Suprapubic skin (tissue), 4 donors: ENCODE data around the gene C12orf43.

Experiments
- EP300 ChIP-seq: sonication (generic); formaldehyde crosslinking; IDR thresholded peaks from one replicate; pipeline ENCODE4 v1.6.1; 2017; ENCODE audit warnings: antibody characterized with exemption
- POLR2A ChIP-seq, 2 donors: fragments of 450-650 bp; IDR thresholded peaks; one replicate each; pipeline ENCODE4 v1.6.1; 2017; ENCODE audit warnings: antibody characterized with exemption in 2 of 2, mild to moderate bottlenecking in 2 of 2, moderate library complexity in 2 of 2
- POLR2AphosphoS5 ChIP-seq, 3 donors: sonication (generic); formaldehyde crosslinking; IDR thresholded peaks; one replicate each; pipeline ENCODE4 v1.6.1; 2017; ENCODE audit warnings: antibody characterized with exemption in 3 of 3

DNA sequence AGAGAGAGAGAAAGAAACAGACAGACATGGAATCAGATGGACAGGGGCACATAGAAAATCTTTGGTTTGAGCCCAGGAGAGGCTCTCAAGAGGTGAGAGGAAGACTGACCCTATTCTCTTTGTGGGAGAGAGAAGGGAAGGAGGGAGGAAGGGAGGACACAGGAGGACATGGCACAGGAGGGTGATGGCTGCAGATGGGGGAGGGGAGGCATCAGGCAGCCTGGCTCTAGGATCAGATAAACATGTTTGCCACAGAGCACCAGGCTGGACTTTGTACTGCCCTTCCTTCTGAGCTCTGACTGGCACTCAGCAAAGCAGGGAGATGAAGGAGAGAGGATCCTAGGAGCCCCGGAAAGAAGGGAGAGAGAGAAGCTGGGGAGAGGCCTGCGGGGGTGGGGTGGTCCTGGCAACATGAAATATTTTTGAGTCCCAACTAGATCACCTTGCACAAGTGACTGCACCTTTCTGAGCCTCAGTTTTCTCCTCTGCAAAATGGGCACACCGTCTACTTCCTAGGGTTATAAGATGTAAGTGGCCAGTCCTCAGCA lies 31.9 kb downstream of the C12orf43 start:
- TF ChIP-seq POLR2A (IDR thresholded peaks at IDR 0.05) (no peak), EP300 (no peak), POLR2AphosphoS5 (IDR thresholded peaks at IDR 0.05) (no peak)
